ENCODE measurements around the gene IMPACT.

IMPACT gene

GRCh38 chr18:24426398-24427294, at the start of gene IMPACT:
Gene IMPACT (plus strand): TSS chr18:24426670. CDS start chr18:24426757, 87 bp downstream.
- peak; percentile 82 for DNase-seq (ENCODE audit: low read depth)

GRCh38 chr18:24378598-24378997, 47.9 kb upstream of the IMPACT start:
- DNase-seq (ENCODE audit: low read depth): no peak

- DNase-seq (ENCODE audit: low read depth): no peak
Measured at GRCh38 chr18:24380163-24380747, 46.2 kb upstream of the IMPACT start.

GRCh38 chr18:24381126-24381525, 45.3 kb upstream of the IMPACT start:
- DNase-seq (ENCODE audit: low read depth): no peak

- no peak for DNase-seq (ENCODE audit: low read depth)
Measured at GRCh38 chr18:24386681-24387080, 39.8 kb upstream of the IMPACT start.

- no peak for DNase-seq (ENCODE audit: low read depth)
Measured at GRCh38 chr18:24388957-24389356, 37.5 kb upstream of the IMPACT start.

GRCh38 chr18:24395049-24395795, 31.2 kb upstream of the IMPACT start:
- peak; percentile 7 for DNase-seq (ENCODE audit: low read depth)

GRCh38 chr18:24396082-24396633, 30.3 kb upstream of the IMPACT start:
- no peak for DNase-seq (ENCODE audit: low read depth)

- peak; percentile 74 for DNase-seq (ENCODE audit: low read depth)
Measured at GRCh38 chr18:24397131-24397693, 29.3 kb upstream of the IMPACT start.

- peak; percentile 94 for DNase-seq (ENCODE audit: low read depth)
Measured at GRCh38 chr18:24397694-24398368, 28.6 kb upstream of the IMPACT start, which contains the start of gene OSBPL1A. Gene OSBPL1A (minus strand): TSS chr18:24397824. CDS start chr18:24377533, 20,291 bp downstream.

GRCh38 chr18:24398540-24398939, 27.9 kb upstream of the IMPACT start:
- peak; percentile 82 for DNase-seq (ENCODE audit: low read depth)

- no peak for DNase-seq (ENCODE audit: low read depth)
Measured at GRCh38 chr18:24400587-24400986, 25.9 kb upstream of the IMPACT start.

GRCh38 chr18:24402209-24402785, 24.2 kb upstream of the IMPACT start:
- DNase-seq (ENCODE audit: low read depth): no peak

GRCh38 chr18:24403076-24403475, 23.4 kb upstream of the IMPACT start:
- DNase-seq (ENCODE audit: low read depth): no peak

- no peak for DNase-seq (ENCODE audit: low read depth)
Measured at GRCh38 chr18:24404591-24404990, 21.9 kb upstream of the IMPACT start.

- DNase-seq (ENCODE audit: low read depth): no peak
Measured at GRCh38 chr18:24408496-24408895, 18.0 kb upstream of the IMPACT start.

GRCh38 chr18:24413148-24413547, 13.3 kb upstream of the IMPACT start:
- DNase-seq (ENCODE audit: low read depth): peak; percentile 47

GRCh38 chr18:24414349-24415003, 12.0 kb upstream of the IMPACT start:
- DNase-seq (ENCODE audit: low read depth): no peak

- no peak for DNase-seq (ENCODE audit: low read depth)
Measured at GRCh38 chr18:24417480-24417879, 9.0 kb upstream of the IMPACT start.

GRCh38 chr18:24420551-24420950, 5.9 kb upstream of the IMPACT start:
- DNase-seq (ENCODE audit: low read depth): no peak

Measured in EH (cell line).